Keratinocyte (primary cell): Measurements from ENCODE around the gene SOCS3. TPM values are rescaled to one million over a fixed set of nuclear protein-coding genes. Genes with fewer than 3 reads are reported as not detected.

ENCODE experiments used
- DNase-seq: peaks from one replicate; pipeline ENCODE4 v3.0.0-alpha.2; 2011; ENCODE audit warnings: low read depth, missing footprints, low spot score
- FAIRE-seq: peaks from 2 replicates; lab custom pipeline; 2011; peaks lifted over from hg19 to GRCh38; lab: Jason Lieb, UNC
- H2AFZ ChIP-seq: 2 replicates; pipeline ENCODE4 v1.6.0; 2012; ENCODE audit warnings: low read length, control low read depth, inconsistent platforms; ENCODE audit not compliant: control insufficient read depth
- H3K27ac ChIP-seq: 2 replicates; pipeline ENCODE4 v1.5.1; 2011; ENCODE audit warnings: low read length; ENCODE audit not compliant: control insufficient read depth, insufficient read depth
- H3K27me3 ChIP-seq: 3 replicates; pipeline ENCODE4 v1.6.0; 2011; ENCODE audit warnings: low read length; ENCODE audit not compliant: control insufficient read depth, insufficient read depth; ENCODE audit errors: extremely low read depth
- H3K36me3 ChIP-seq, 2 experiments: 2 replicates in 1 of 2; 3 replicates in 1 of 2; pipeline ENCODE4 v1.5.1; 2011; ENCODE audit warnings: low read length in 2 of 2, mild to moderate bottlenecking in 1 of 2; ENCODE audit not compliant: control insufficient read depth in 2 of 2, insufficient read depth in 2 of 2; ENCODE audit errors: extremely low read depth in 1 of 2
- H3K4me1 ChIP-seq: 3 replicates; pipeline ENCODE4 v1.5.1; 2011; ENCODE audit warnings: low read length; ENCODE audit not compliant: control insufficient read depth, insufficient read depth; ENCODE audit errors: extremely low read depth
- H3K4me2 ChIP-seq: 3 replicates; pipeline ENCODE4 v1.6.0; 2011; ENCODE audit warnings: low read depth, low read length; ENCODE audit not compliant: control insufficient read depth, insufficient read depth; ENCODE audit errors: extremely low read depth
- H3K4me3 ChIP-seq, 3 experiments: fragments of 200-600 bp in 1 of 3; sonication (generic) in 1 of 3; 2 replicates in 2 of 3; 3 replicates in 1 of 3; pipeline ENCODE4 v1.5.1; 2011 to 2016; ENCODE audit warnings: low read length in 3 of 3, mild to moderate bottlenecking in 3 of 3, control low read depth in 2 of 3, inconsistent platforms in 1 of 3, low read depth in 1 of 3, mixed read lengths in 1 of 3, mixed run types in 1 of 3, moderate library complexity in 1 of 3; ENCODE audit not compliant: control insufficient read depth in 2 of 3, insufficient read depth in 2 of 3; ENCODE audit errors: extremely low read depth in 1 of 3
- H3K79me2 ChIP-seq: 2 replicates; pipeline ENCODE4 v1.6.0; 2012; ENCODE audit warnings: low read length; ENCODE audit not compliant: control insufficient read depth, insufficient read depth
- H3K9ac ChIP-seq: 3 replicates; pipeline ENCODE4 v1.6.0; 2011; ENCODE audit warnings: low read length; ENCODE audit not compliant: control insufficient read depth, insufficient read depth; ENCODE audit errors: extremely low read depth
- H3K9me1 ChIP-seq: 3 replicates; pipeline ENCODE4 v1.6.0; 2011; ENCODE audit warnings: low read length; ENCODE audit not compliant: control insufficient read depth, insufficient read depth; ENCODE audit errors: extremely low read depth
- H3K9me3 ChIP-seq: 2 replicates; pipeline ENCODE4 v1.5.1; 2012; ENCODE audit warnings: low read depth, low read length; ENCODE audit not compliant: control insufficient read depth
- H4K20me1 ChIP-seq: 3 replicates; pipeline ENCODE4 v1.6.0; 2011; ENCODE audit warnings: low read length; ENCODE audit not compliant: control insufficient read depth, insufficient read depth; ENCODE audit errors: extremely low read depth
- EZH2 ChIP-seq: IDR thresholded peaks from one replicate; pipeline ENCODE4 v1.6.1; 2012; ENCODE audit warnings: inconsistent platforms, mild to moderate bottlenecking, low read length, moderate library complexity
- dilution Hi-C: fragments of 300-500 bp; cut with MboI; formaldehyde crosslinking; loops from one replicate; pipeline ENCODE4 v1.7.0; 2020; ENCODE audit warnings: low sequenced_read_pairs; ENCODE audit not compliant: extremely low pct_ligation_motif_present
- polyA plus RNA-seq, 5 experiments: library from polyadenylated mRNA; depleted of rRNA in 3 of 5; stranded (reverse) in 3 of 5; stranded (forward) in 1 of 5; unstranded in 1 of 5; fragments of >200 nt; gene quantifications; 1 replicate in 1 of 5; 2 replicates in 3 of 5; 3 replicates in 1 of 5; pipeline versions ENCODE4 v1.2.1 to v1.2.3, GENCODE V29; 2011 to 2012; ENCODE audit warnings: missing spikeins in 2 of 5, low read depth in 1 of 5, low replicate concordance in 1 of 5
- TF ChIP-seq, protein P1 (sequence below), 3 experiments: IDR thresholded peaks in 1 of 3; conservative IDR thresholded peaks in 1 of 3; optimal IDR thresholded peaks in 1 of 3; 2 replicates in 2 of 3; 3 replicates in 1 of 3; pipeline versions ENCODE3 to v1.5.1; 2011; ENCODE audit warnings: low read length in 3 of 3, mild to moderate bottlenecking in 3 of 3, moderate library complexity in 2 of 3, control low read depth in 1 of 3, inconsistent platforms in 1 of 3; ENCODE audit not compliant: insufficient read depth in 2 of 3; ENCODE audit errors: extremely low read depth in 1 of 3

The SOCS3 gene
- polyA plus RNA-seq, 1 donor (not counting 4 experiments of a cell fraction or from before 2014, with no cell fraction given), result 9.4 TPM

DNA sequence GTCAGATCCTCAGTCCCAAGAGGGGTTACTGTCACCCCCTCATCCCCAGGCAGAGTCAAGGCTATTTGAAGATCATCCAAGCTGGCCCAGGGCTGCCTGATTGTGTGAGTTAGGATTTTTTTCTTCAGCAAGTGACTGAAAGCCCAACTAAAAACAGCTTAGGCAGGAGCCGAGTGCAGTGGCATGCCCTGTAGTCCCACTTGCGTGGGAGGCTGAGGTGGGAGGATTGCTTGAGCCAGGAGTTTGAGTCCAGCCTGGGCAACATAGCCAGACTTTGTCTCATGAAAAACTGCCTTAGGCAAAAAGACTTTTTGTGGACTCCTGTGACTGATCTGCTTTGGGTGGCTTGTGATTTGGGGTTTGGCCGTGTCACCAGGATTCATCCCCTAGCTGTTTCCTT lies 38.5 kb upstream of the SOCS3 start:
- Histone ChIP-seq H3K27ac (no peak overlapping the region), H2AFZ (no peak overlapping the region), H3K36me3 (peaks cover 44 to 67% of the 10 kb centered on the region in 2 experiments), H3K79me2 (peaks cover 31% of the 10 kb centered on the region), H3K9me1 (no peaks in the 10 kb centered on the region), H3K4me1 (peaks cover 18% of the 10 kb centered on the region), H3K9me3 (no peaks in the 10 kb centered on the region), H4K20me1 (peaks cover 13% of the 10 kb centered on the region), H3K9ac (no peak overlapping the region), H3K27me3 (no peaks in the 10 kb centered on the region), H3K4me3 (no peak overlapping the region), H3K4me2 (no peak overlapping the region)
- dilution Hi-C loops, result no loop called here
- no peak for DNase-seq
- no peak for FAIRE-seq
- no peak for TF ChIP-seq EZH2
- TF ChIP-seq, protein P1, sequence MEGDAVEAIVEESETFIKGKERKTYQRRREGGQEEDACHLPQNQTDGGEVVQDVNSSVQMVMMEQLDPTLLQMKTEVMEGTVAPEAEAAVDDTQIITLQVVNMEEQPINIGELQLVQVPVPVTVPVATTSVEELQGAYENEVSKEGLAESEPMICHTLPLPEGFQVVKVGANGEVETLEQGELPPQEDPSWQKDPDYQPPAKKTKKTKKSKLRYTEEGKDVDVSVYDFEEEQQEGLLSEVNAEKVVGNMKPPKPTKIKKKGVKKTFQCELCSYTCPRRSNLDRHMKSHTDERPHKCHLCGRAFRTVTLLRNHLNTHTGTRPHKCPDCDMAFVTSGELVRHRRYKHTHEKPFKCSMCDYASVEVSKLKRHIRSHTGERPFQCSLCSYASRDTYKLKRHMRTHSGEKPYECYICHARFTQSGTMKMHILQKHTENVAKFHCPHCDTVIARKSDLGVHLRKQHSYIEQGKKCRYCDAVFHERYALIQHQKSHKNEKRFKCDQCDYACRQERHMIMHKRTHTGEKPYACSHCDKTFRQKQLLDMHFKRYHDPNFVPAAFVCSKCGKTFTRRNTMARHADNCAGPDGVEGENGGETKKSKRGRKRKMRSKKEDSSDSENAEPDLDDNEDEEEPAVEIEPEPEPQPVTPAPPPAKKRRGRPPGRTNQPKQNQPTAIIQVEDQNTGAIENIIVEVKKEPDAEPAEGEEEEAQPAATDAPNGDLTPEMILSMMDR (optimal IDR thresholded peaks at IDR 0.05 in 1 of 3, IDR thresholded peaks at IDR 0.05 in 1 of 3, conservative IDR thresholded peaks at IDR 0.05 in 1 of 3; ENCODE audit: extremely low read depth in 1 of 3, insufficient read depth in 2 of 3, low read length in 3 of 3), result no peak

DNA sequence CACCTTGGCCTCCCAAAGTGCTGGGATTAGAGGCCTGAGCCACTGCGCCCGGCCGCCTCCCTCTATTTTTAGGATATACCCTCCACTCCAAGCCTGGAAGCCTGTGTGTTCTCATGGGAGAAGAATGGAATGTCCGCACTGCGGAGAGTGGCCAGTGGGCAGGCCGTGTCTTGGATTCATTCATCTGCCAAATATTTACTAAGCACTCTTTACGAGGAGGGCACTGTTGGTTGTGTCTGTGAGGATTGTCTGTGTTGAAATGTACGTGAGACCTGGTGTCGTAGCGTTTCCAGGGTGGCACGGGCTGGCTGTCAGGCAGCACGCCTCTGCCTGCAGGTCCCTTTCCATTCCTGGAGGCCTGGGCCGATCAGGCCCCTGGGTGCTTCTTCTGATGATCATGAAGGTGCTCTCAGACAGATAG lies 37.8 kb upstream of the SOCS3 start:
- Histone ChIP-seq H3K36me3 (peaks cover 40 to 67% of the 10 kb centered on the region in 2 experiments), H3K27me3 (no peaks in the 10 kb centered on the region), H4K20me1 (peaks cover 13% of the 10 kb centered on the region), H3K4me2 (no peak overlapping the region), H3K9ac (no peak overlapping the region), H3K79me2 (peaks cover 36% of the 10 kb centered on the region), H3K4me3 (no peak overlapping the region), H3K9me3 (no peaks in the 10 kb centered on the region), H3K27ac (no peak overlapping the region), H2AFZ (no peak overlapping the region), H3K9me1 (no peaks in the 10 kb centered on the region), H3K4me1 (peaks cover 18% of the 10 kb centered on the region)
- no peak for DNase-seq
- no peak for TF ChIP-seq EZH2
- TF ChIP-seq, protein P1 (optimal IDR thresholded peaks at IDR 0.05 in 1 of 3, IDR thresholded peaks at IDR 0.05 in 1 of 3, conservative IDR thresholded peaks at IDR 0.05 in 1 of 3; ENCODE audit: extremely low read depth in 1 of 3, insufficient read depth in 2 of 3, low read length in 3 of 3), result no peak
- no peak for FAIRE-seq
- dilution Hi-C loops, result no loop called here
